ENCODE data around the gene MINDY3.

The MINDY3 gene

DNA sequence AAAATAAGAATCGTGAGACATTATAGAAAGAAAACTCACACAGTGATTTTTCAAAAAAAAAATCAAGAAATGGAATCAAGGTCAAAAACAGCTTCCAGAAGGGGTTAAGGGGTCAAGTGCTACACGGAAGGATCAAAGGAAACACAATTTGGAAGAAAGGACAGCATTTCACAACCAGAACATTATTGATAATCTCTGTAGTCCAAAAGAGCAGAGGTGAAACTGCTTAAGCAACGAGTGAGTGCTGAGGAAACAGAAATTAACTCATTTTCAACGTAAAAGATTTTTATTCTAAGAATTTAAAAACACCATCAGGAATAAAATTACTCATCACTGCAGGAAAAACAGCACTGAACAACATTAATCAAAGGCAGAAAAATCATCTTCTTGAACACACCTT is 23.5 kb downstream of the MINDY3 start:
- no peak overlapping the region for H3K4me3 ChIP-seq (ENCODE audit: low read length in 2 of 2)
- H3K9ac ChIP-seq (ENCODE audit: low read length in 2 of 2): no peak overlapping the region
- H3K36me3 ChIP-seq (ENCODE audit: control insufficient read depth in 2 of 2, insufficient read depth in 2 of 2, low read length in 2 of 2): peaks cover 0 to 9% of the 10 kb centered on the region in 2 donors
- no peaks in the 10 kb centered on the region for H3K9me3 ChIP-seq (ENCODE audit: control insufficient read depth in 2 of 2, low read length in 2 of 2)
- no peak overlapping the region for H3K27ac ChIP-seq (ENCODE audit: low read length)
- no peaks in the 10 kb centered on the region for H3K4me1 ChIP-seq (ENCODE audit: control insufficient read depth, insufficient read depth, low read length)
- H3K27me3 ChIP-seq (ENCODE audit: control insufficient read depth in 1 of 2, insufficient read depth in 2 of 2, low read length in 2 of 2): no peaks in the 10 kb centered on the region

DNA sequence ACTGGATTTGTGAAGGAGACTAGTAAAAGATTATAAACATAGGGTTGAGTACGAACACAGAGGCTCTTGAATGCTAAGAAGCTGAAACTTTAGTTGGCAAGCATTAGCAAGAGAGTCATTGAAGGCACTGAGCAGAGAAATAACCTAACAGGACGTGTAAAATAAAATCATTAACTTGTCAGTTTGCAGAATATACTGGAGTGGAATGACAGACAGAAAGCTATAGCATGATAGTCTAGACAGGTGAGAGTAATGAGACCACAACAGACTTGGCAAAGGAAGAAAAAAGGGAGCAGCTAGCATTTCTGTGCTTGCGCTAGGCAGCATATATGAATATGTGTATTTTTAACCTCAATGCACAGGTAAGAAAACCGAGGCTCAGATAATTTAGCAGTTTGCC is 30.8 kb downstream of the MINDY3 start:
- peaks cover 4 to 13% of the 10 kb centered on the region in 2 donors for H3K36me3 ChIP-seq (ENCODE audit: control insufficient read depth in 2 of 2, insufficient read depth in 2 of 2, low read length in 2 of 2)

GRCh38 chr10:15824498-15824897 is 35.8 kb downstream of the MINDY3 start:
- H3K9ac ChIP-seq (ENCODE audit: low read length in 2 of 2): no peak overlapping the region

More for the DNA sequence above, 30.8 kb downstream of the MINDY3 start:
- no peak overlapping the region for H3K9ac ChIP-seq (ENCODE audit: low read length in 2 of 2)
- H3K27me3 ChIP-seq (ENCODE audit: control insufficient read depth in 1 of 2, insufficient read depth in 2 of 2, low read length in 2 of 2): no peaks in the 10 kb centered on the region
- no peak overlapping the region for H3K27ac ChIP-seq (ENCODE audit: low read length)
- H3K4me3 ChIP-seq (ENCODE audit: low read length in 2 of 2): no peak overlapping the region
- no peaks in the 10 kb centered on the region for H3K4me1 ChIP-seq (ENCODE audit: control insufficient read depth, insufficient read depth, low read length)
- no peaks in the 10 kb centered on the region for H3K9me3 ChIP-seq (ENCODE audit: control insufficient read depth in 2 of 2, low read length in 2 of 2)

DNA sequence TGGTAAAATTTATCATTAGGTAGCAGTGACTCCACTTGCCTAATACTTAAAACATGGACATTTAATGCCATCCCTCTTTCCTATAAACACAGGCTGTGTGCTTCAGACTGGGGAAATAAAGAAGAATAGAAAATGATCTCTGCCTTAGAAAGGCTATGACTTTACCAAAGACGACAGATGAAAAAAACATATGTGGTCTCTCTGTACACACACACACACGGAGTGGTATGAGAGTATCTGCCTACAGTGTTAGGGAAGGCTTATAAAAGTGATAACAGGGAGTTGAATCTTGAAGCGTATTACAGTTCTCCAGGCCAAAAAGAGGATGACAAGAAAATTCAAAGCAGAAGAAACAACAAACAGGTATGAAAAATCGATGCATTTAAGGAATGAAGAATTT is 38.2 kb downstream of the MINDY3 start:
- Histone ChIP-seq H3K9ac (ENCODE audit: low read length in 2 of 2) (no peak overlapping the region), H3K9me3 (ENCODE audit: control insufficient read depth in 2 of 2, low read length in 2 of 2) (no peaks in the 10 kb centered on the region), H3K27ac (ENCODE audit: low read length) (no peak overlapping the region), H3K36me3 (ENCODE audit: control insufficient read depth in 2 of 2, insufficient read depth in 2 of 2, low read length in 2 of 2) (peaks cover 6 to 19% of the 10 kb centered on the region in 2 donors), H3K4me3 (ENCODE audit: low read length in 2 of 2) (no peak overlapping the region), H3K27me3 (ENCODE audit: control insufficient read depth in 1 of 2, insufficient read depth in 2 of 2, low read length in 2 of 2) (no peaks in the 10 kb centered on the region), H3K4me1 (ENCODE audit: control insufficient read depth, insufficient read depth, low read length) (no peaks in the 10 kb centered on the region)

More at GRCh38 chr10:15824498-15824897, 35.8 kb downstream of the MINDY3 start:
- no peaks in the 10 kb centered on the region for H3K4me1 ChIP-seq (ENCODE audit: control insufficient read depth, insufficient read depth, low read length)
- H3K4me3 ChIP-seq (ENCODE audit: low read length in 2 of 2): no peak overlapping the region
- H3K36me3 ChIP-seq (ENCODE audit: control insufficient read depth in 2 of 2, insufficient read depth in 2 of 2, low read length in 2 of 2): peaks cover 2 to 14% of the 10 kb centered on the region in 2 donors
- no peaks in the 10 kb centered on the region for H3K9me3 ChIP-seq (ENCODE audit: control insufficient read depth in 2 of 2, low read length in 2 of 2)
- H3K27ac ChIP-seq (ENCODE audit: low read length): no peak overlapping the region
- no peaks in the 10 kb centered on the region for H3K27me3 ChIP-seq (ENCODE audit: control insufficient read depth in 1 of 2, insufficient read depth in 2 of 2, low read length in 2 of 2)

GRCh38 chr10:15821046-15821683 is 39.1 kb downstream of the MINDY3 start:
- H3K27me3 ChIP-seq (ENCODE audit: control insufficient read depth in 1 of 2, insufficient read depth in 2 of 2, low read length in 2 of 2): no peaks in the 10 kb centered on the region
- H3K9me3 ChIP-seq (ENCODE audit: control insufficient read depth in 2 of 2, low read length in 2 of 2): no peaks in the 10 kb centered on the region
- H3K4me3 ChIP-seq (ENCODE audit: low read length in 2 of 2): no peak overlapping the region
- no peaks in the 10 kb centered on the region for H3K4me1 ChIP-seq (ENCODE audit: control insufficient read depth, insufficient read depth, low read length)
- H3K27ac ChIP-seq (ENCODE audit: low read length): no peak overlapping the region
- no peak overlapping the region for H3K9ac ChIP-seq (ENCODE audit: low read length in 2 of 2)
- peaks cover 6 to 19% of the 10 kb centered on the region in 2 donors for H3K36me3 ChIP-seq (ENCODE audit: control insufficient read depth in 2 of 2, insufficient read depth in 2 of 2, low read length in 2 of 2)

GRCh38 chr10:15817409-15818046 is 42.8 kb downstream of the MINDY3 start:
- Histone ChIP-seq H3K36me3 (ENCODE audit: control insufficient read depth in 2 of 2, insufficient read depth in 2 of 2, low read length in 2 of 2) (peaks cover 6 to 10% of the 10 kb centered on the region in 2 donors), H3K4me3 (ENCODE audit: low read length in 2 of 2) (no peak overlapping the region), H3K27me3 (ENCODE audit: control insufficient read depth in 1 of 2, insufficient read depth in 2 of 2, low read length in 2 of 2) (no peaks in the 10 kb centered on the region), H3K4me1 (ENCODE audit: control insufficient read depth, insufficient read depth, low read length) (no peaks in the 10 kb centered on the region), H3K9me3 (ENCODE audit: control insufficient read depth in 2 of 2, low read length in 2 of 2) (no peaks in the 10 kb centered on the region), H3K9ac (ENCODE audit: low read length in 2 of 2) (no peak overlapping the region), H3K27ac (ENCODE audit: low read length) (no peak overlapping the region)

GRCh38 chr10:15815242-15815885 is 44.9 kb downstream of the MINDY3 start:
- Histone ChIP-seq H3K4me1 (ENCODE audit: control insufficient read depth, insufficient read depth, low read length) (no peaks in the 10 kb centered on the region), H3K36me3 (ENCODE audit: control insufficient read depth in 2 of 2, insufficient read depth in 2 of 2, low read length in 2 of 2) (peaks cover 5 to 6% of the 10 kb centered on the region in 2 donors), H3K9ac (ENCODE audit: low read length in 2 of 2) (no peak overlapping the region), H3K27me3 (ENCODE audit: control insufficient read depth in 1 of 2, insufficient read depth in 2 of 2, low read length in 2 of 2) (no peaks in the 10 kb centered on the region), H3K27ac (ENCODE audit: low read length) (no peak overlapping the region), H3K9me3 (ENCODE audit: control insufficient read depth in 2 of 2, low read length in 2 of 2) (no peaks in the 10 kb centered on the region), H3K4me3 (ENCODE audit: low read length in 2 of 2) (no peak overlapping the region)

GRCh38 chr10:15814565-15814964 is 45.7 kb downstream of the MINDY3 start:
- no peak overlapping the region for H3K9ac ChIP-seq (ENCODE audit: low read length in 2 of 2)

DNA sequence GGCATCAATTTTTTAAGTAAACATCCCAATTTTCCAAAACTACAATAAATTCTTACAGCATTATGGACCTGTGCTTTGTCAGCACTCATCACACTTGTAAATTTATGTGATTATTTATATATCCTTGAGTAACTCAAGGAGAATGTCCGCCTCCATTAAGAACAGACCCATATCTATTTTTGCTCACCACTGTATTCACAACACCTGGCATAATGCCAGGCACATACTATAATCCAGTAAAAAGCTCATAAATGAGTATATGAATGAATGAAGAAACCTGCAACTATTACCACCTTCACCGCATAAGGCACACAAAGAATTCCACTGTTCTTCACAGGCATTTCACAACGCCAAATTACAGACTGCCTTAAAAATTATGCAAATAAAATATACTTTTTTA is 46.9 kb downstream of the MINDY3 start:
- H3K9me3 ChIP-seq (ENCODE audit: control insufficient read depth in 2 of 2, low read length in 2 of 2): no peaks in the 10 kb centered on the region
- no peaks in the 10 kb centered on the region for H3K4me1 ChIP-seq (ENCODE audit: control insufficient read depth, insufficient read depth, low read length)
- no peak overlapping the region for H3K9ac ChIP-seq (ENCODE audit: low read length in 2 of 2)
- H3K36me3 ChIP-seq (ENCODE audit: control insufficient read depth in 2 of 2, insufficient read depth in 2 of 2, low read length in 2 of 2): peaks cover 0 to 3% of the 10 kb centered on the region in 2 donors
- H3K27ac ChIP-seq (ENCODE audit: low read length): no peak overlapping the region
- no peaks in the 10 kb centered on the region for H3K27me3 ChIP-seq (ENCODE audit: control insufficient read depth in 1 of 2, insufficient read depth in 2 of 2, low read length in 2 of 2)
- H3K4me3 ChIP-seq (ENCODE audit: low read length in 2 of 2): no peak overlapping the region

More at GRCh38 chr10:15814565-15814964, 45.7 kb downstream of the MINDY3 start:
- Histone ChIP-seq H3K4me1 (ENCODE audit: control insufficient read depth, insufficient read depth, low read length) (no peaks in the 10 kb centered on the region), H3K9me3 (ENCODE audit: control insufficient read depth in 2 of 2, low read length in 2 of 2) (no peaks in the 10 kb centered on the region), H3K4me3 (ENCODE audit: low read length in 2 of 2) (no peak overlapping the region), H3K36me3 (ENCODE audit: control insufficient read depth in 2 of 2, insufficient read depth in 2 of 2, low read length in 2 of 2) (peaks cover 4 to 6% of the 10 kb centered on the region in 2 donors), H3K27me3 (ENCODE audit: control insufficient read depth in 1 of 2, insufficient read depth in 2 of 2, low read length in 2 of 2) (no peaks in the 10 kb centered on the region), H3K27ac (ENCODE audit: low read length) (no peak overlapping the region)

DNA sequence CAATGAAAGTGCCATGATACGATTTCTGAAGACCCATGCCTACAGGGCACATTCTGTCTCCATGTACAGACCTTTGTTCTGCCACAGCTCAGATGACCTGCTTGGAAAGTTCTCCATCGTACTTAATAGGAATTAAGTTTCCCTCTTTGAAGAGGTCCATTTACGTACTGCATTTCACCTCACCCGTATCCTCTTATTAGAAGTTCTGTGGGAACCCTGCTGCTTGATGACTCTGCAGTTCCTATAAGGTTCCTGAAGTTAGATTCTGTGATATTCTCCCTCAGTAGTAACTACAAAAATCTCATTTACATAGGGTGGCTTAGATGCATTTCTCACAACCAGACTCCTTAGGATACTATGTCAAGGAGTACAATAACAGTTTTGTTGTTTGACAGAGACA is 50.9 kb downstream of the MINDY3 start:
- no peak overlapping the region for H3K9ac ChIP-seq (ENCODE audit: low read length in 2 of 2)
- no peaks in the 10 kb centered on the region for H3K9me3 ChIP-seq (ENCODE audit: control insufficient read depth in 2 of 2, low read length in 2 of 2)
- H3K36me3 ChIP-seq (ENCODE audit: control insufficient read depth in 2 of 2, insufficient read depth in 2 of 2, low read length in 2 of 2): peaks cover 0 to 15% of the 10 kb centered on the region in 2 donors
- H3K4me1 ChIP-seq (ENCODE audit: control insufficient read depth, insufficient read depth, low read length): no peaks in the 10 kb centered on the region
- H3K4me3 ChIP-seq (ENCODE audit: low read length in 2 of 2): no peak overlapping the region
- no peak overlapping the region for H3K27ac ChIP-seq (ENCODE audit: low read length)
- no peaks in the 10 kb centered on the region for H3K27me3 ChIP-seq (ENCODE audit: control insufficient read depth in 1 of 2, insufficient read depth in 2 of 2, low read length in 2 of 2)

Data from stomach smooth muscle (tissue), 2 donors.